ES-I3 (cell line): Measurements from ENCODE around the gene DNAJC21.
"Not testable (repeated sequence)": the region's sequence is repeated elsewhere in the genome, so short reads cannot be mapped to it uniquely, and the experiment has no call there.

Source experiments
- H3K36me3 ChIP-seq: 2 replicates; pipeline ENCODE4 v1.6.1; 2013; ENCODE audit warnings: mild to moderate bottlenecking, low read length, control low read depth, moderate library complexity; ENCODE audit not compliant: insufficient read depth
- H3K4me1 ChIP-seq: 2 replicates; pipeline ENCODE4 v1.6.1; 2013; ENCODE audit warnings: mild to moderate bottlenecking, control low read depth, low read length; ENCODE audit not compliant: insufficient read depth
- H3K9ac ChIP-seq: 2 replicates; pipeline ENCODE4 v1.6.1; 2013; ENCODE audit warnings: low read depth, mild to moderate bottlenecking, low read length, moderate library complexity
- H3K9me3 ChIP-seq: 2 replicates; pipeline ENCODE4 v1.6.1; 2013; ENCODE audit warnings: mild to moderate bottlenecking, low read length, moderate library complexity; ENCODE audit not compliant: control insufficient read depth, insufficient read depth

Gene DNAJC21

DNA sequence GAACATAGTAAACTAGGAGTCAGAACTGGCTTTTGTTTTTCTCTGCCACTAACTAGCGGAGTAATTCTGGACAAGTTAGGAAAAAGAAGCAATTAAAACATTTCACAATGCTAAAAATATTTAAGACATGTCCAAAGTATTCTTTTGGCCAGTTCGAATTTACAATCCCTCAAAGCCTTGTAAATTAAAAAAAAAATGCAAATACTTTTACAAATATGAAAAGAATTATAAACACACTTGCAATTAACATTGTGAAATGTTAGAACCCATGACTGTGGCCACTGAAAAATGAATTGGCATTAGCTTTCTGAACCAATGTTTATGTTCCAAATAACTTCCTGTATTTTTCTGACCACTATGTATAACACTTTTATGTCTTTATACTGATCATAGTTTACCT is 16.3 kb upstream of the DNAJC21 start:
- Histone ChIP-seq H3K9ac (no peak overlapping the region), H3K9me3 (no peaks in the 10 kb centered on the region), H3K36me3 (peaks cover 18% of the 10 kb centered on the region), H3K4me1 (peaks cover 7% of the 10 kb centered on the region; the same call in 1 of the 2 replicates)

DNA sequence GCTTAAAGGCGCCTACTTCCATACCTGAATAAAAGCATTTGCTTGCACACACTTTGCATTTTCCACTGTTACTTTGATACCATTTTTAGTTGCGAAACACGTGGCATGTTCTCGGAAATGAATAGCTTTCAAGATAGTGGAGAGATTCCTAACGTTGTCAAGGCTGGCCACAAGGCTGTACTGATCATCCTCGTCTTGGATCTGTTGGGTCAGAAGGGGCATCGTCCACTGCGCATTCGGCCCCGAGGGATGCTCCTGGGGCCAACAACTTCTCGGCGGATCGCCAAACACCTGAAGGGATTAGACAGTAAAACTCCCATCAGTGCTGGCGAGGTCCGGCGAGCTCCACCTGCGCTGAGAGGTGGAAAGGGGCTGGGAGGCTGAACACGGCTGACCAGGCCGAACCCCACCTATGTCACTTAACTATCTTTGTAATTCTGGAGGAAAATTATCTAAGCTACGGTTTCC is 14.7 kb upstream of the DNAJC21 start:
- Histone ChIP-seq H3K4me1 (peaks cover 7% of the 10 kb centered on the region; the same call in 1 of the 2 replicates), H3K36me3 (peaks cover 18% of the 10 kb centered on the region), H3K9me3 (no peaks in the 10 kb centered on the region), H3K9ac (peak overlapping the region; percentile 98)

DNA sequence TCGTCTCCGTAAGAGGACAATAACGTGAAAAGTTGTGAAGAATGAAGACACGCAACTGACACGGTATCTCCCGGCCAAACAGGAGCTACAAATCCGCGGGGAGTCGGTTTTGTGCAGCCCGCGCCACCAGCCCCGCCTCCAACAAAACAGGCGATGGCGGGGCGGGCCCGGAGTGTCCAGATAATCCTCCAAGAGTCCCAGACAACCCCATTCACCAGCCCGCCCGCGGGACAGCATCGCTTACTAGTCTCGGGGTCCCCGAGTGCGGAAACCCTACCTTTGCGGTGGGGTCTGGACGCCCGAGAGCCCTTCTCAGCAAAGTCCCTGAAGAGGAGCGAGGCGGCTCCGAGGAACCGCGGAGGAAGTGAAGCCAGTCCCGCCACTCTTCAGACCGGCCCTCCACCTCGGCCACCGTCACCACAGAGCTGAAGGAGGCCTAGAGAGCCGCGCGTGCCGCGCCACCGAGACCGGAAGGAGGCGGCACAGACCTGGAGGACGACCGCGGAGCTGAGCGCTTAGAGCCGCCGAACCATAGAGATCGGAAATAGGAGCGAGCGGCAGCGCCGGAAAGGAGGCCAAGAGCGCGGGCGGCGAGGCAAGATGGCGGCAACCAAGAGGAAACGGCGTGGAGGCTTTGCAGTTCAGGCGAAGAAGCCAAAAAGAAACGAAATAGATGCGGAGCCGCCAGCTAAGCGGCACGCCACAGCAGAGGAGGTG is 14.1 kb upstream of the DNAJC21 start, which contains the start of the genes BRIX1 and RAD1:
BRIX1 (plus strand) TSS at position 573 of the 717 bp plus-strand sequence; CDS start at position 601, 28 bp downstream.
RAD1 (minus strand) TSS at position 366 of the 717 bp plus-strand sequence. CDS start 612 bp downstream, outside the sequence.
- Histone ChIP-seq H3K9me3 (no peaks in the 10 kb centered on the region), H3K4me1 (peaks cover 7% of the 10 kb centered on the region; the same call in 1 of the 2 replicates), H3K9ac (peak within 1 kb of the TSS; percentile 98), H3K36me3 (peaks cover 18% of the 10 kb centered on the region)

DNA sequence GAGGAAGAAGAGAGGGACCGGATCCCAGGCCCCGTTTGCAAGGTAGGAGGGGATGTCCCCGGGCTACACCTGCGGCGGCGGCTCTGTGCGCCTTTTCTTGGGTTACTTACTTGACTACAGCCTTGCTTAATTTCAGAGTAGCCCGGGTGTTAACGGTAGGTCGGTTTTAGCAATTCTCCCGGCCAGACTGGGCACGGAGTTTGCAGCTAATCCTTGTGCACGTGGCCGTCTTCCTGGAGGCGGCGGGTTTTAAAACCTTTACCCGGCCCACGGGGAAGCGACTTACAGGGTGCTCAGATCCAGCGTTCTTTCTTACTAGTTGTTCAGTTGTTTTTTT is 13.5 kb upstream of the DNAJC21 start:
- Histone ChIP-seq H3K36me3 (peaks cover 23% of the 10 kb centered on the region), H3K9me3 (no peaks in the 10 kb centered on the region), H3K4me1 (peaks cover 7% of the 10 kb centered on the region; the same call in 1 of the 2 replicates), H3K9ac (peak overlapping the region; percentile 98)

DNA sequence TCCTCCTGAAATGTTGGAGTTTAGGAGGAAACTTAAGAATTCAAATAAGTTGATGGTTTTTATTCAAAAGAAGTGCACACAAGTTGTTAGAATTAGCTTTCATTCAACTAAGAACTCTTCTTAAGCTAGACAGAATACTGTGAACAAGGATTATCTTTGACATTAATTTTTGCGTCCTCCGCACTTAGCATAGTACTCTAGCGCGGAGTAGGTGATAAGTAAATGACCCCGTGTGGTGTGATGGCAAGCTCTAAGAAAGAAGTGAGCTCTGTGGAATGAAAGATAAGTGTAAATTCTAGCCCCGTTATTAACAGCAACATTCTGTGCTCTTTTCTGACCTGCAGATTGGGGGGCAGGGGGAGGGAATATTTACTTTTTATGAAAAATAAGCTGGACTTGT is 12.8 kb upstream of the DNAJC21 start:
- Histone ChIP-seq H3K36me3 (peaks cover 18% of the 10 kb centered on the region), H3K4me1 (peaks cover 7% of the 10 kb centered on the region; the same call in 1 of the 2 replicates), H3K9me3 (no peaks in the 10 kb centered on the region), H3K9ac (peak overlapping the region; percentile 98)

DNA sequence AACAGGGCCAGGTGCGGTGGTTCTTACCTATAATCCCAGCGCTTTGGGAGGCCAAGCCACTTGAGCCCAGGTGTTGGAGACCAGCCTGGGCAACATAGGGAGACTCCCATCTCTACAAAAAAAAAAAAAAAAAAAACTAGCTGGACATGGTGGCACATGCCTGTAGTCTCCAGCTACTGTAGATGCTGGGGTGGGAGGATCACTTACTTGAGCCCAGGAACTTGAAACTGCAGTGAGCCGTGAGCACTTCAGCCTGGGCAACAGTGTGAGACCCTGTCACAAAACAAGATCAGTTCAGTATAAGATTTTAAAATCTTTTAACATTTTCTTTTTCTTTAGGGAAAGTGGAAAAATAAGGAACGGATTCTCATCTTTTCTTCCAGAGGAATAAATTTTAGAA is 11.3 kb upstream of the DNAJC21 start:
- peaks cover 9% of the 10 kb centered on the region; the same call in 1 of the 2 replicates for H3K4me1 ChIP-seq
- H3K9ac ChIP-seq: no peak overlapping the region
- H3K9me3 ChIP-seq: no peaks in the 10 kb centered on the region
- peaks cover 10% of the 10 kb centered on the region; the same call in 1 of the 2 replicates for H3K36me3 ChIP-seq

DNA sequence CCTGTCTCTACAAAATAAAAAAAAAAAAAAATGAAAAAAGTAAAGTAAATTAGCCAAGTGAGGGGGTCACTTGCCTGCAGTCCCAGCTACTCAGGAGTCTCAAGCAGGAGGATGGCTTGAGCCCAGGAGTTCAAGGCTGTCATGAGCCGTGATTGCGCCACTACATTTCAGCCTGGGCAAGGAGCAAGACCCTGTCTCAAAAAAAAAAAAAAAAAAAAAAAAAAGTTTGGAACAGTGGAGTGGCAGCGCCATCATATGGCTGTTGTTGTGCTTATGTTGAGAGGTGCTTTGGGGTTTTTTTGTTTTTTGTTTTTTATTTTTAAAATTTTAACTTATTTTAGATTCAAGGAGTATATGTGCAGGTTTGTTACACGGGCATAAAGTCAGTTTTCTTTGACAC is 10.3 kb upstream of the DNAJC21 start:
- Histone ChIP-seq H3K36me3 (peaks cover 12% of the 10 kb centered on the region; the same call in 1 of the 2 replicates), H3K4me1 (peaks cover 11% of the 10 kb centered on the region; the same call in 1 of the 2 replicates), H3K9me3 (no peaks in the 10 kb centered on the region), H3K9ac (no peak overlapping the region)

DNA sequence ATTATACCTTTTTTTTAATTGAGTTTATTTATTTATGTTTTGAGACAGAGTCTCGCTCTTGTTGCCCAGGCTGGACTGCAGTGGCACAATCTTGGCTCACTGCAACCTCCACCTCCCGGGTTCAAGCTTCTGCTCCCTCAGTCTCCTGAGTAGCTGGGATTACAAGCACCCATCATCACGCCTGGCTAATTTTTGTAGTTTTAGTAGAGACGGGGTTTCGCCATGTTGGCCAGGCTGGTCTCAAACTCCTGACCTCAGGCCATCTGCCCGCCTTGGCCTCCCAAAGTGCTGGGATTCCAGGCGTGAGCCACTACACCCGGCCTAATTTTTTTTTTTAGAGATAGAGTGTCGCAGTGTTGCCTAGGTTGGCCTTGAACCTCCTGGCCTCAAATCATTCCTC is 6.1 kb upstream of the DNAJC21 start:
- not testable (repeated sequence) for H3K4me1 ChIP-seq, H3K9ac ChIP-seq, H3K9me3 ChIP-seq
- H3K36me3 ChIP-seq: peaks cover 16% of the 10 kb centered on the region; the same call in 1 of the 2 replicates

DNA sequence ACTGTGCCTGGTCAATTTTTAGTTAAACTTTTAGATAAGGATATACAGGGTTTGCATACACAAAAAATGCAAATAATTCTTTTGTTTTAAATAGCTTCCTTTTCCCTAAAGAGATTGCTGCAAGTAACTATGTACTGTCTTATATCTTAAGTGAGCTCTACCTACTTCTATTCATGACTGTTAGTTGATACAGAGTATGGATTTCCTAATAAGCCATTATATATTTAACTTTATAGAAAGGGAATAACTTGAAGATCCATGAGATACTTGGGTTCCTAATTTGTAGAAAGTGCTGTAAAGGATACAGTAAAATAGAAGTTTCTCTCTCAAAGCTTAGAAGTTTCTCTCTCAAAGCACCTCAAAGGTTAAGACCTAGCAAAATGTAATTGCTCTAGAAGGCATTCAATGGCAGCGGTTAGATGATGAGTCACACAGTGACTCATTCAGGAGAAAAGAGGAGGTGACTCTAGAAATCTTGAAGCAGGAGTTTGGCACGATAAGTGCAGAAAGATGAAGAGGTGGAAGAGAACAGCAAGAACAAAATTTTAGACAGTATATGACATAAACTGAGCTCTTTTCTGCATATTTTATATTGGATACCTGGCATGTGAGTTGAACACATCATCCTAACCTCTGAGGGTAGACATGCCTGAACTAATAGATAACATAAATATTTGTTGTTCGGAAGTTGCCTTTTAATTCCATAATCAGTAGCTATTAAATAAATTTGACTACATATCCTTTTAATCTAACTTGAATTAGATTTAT is 5.5 kb upstream of the DNAJC21 start:
- Histone ChIP-seq H3K9me3 (no peaks in the 10 kb centered on the region), H3K9ac (no peak overlapping the region), H3K4me1 (peaks cover 7% of the 10 kb centered on the region; the same call in 1 of the 2 replicates), H3K36me3 (peaks cover 16% of the 10 kb centered on the region; the same call in 1 of the 2 replicates)

DNA sequence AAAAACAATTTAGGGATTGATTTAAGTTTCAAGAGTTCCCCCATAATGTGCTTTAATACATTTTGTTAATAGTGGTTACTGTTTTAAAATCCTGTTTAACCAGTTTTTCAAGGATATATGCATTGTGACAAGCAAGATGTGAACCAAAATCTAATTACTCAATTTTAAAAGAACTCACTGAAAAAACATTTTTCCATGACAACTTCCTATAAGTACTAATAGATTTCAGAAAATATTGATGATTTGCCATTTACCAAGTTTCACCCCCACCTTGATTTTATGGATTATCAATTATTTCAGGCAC is 4.9 kb upstream of the DNAJC21 start:
- no peaks in the 10 kb centered on the region for H3K9me3 ChIP-seq
- H3K36me3 ChIP-seq: peaks cover 16% of the 10 kb centered on the region; the same call in 1 of the 2 replicates
- no peak overlapping the region for H3K9ac ChIP-seq
- peaks cover 7% of the 10 kb centered on the region; the same call in 1 of the 2 replicates for H3K4me1 ChIP-seq

DNA sequence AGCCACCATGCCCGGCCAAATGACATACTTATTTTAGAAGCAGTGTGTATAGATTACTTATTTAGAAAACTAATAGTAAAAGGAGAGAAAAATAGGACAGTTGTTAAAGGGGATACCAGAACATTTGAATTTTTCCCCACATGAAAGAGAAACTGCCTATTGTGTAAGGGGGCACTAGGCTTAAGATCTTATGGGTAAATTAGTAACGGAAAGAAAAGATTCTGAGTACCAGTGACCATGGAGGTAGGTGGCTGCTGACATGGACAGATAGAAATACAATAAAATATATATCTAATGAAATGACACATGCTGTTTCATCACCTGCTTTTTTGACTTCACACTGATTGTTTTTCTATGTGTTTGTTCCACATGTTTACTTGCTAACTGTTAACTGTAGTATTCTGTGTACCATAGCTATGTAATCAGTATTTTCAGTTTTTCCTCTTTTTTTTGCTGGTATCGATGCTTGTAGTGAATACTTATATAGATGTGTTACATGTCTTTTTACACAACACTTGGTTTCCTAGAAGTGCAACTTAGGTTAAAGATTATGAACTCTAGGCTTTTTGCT is 3.0 kb upstream of the DNAJC21 start:
- Histone ChIP-seq H3K9ac (no peak overlapping the region), H3K36me3 (peaks cover 10% of the 10 kb centered on the region; the same call in 1 of the 2 replicates), H3K9me3 (no peaks in the 10 kb centered on the region), H3K4me1 (peaks cover 7% of the 10 kb centered on the region; the same call in 1 of the 2 replicates)

DNA sequence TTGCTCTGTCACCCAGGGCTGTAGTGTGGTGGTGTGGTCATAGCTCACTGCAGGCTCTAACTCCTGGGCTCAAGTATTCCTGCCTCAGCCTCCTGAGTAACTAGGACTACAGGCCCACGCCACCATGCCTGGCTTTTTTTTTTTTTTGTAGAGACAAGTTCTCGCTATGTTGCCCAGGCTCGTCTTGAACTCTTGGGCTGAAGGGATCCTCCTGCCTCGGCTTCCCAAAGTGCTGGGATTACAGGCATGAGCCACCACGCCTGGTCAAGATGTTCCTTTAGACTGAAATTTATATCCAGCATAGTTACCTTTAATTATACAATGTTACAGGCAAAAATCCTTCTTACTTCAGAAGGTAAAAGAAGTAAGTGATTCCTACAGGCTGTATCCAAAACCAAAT is 1.6 kb upstream of the DNAJC21 start:
- H3K36me3 ChIP-seq: peaks cover 10% of the 10 kb centered on the region; the same call in 1 of the 2 replicates
- H3K9me3 ChIP-seq: no peaks in the 10 kb centered on the region
- H3K9ac ChIP-seq: no peak overlapping the region
- H3K4me1 ChIP-seq: peaks cover 10% of the 10 kb centered on the region; the same call in 1 of the 2 replicates

DNA sequence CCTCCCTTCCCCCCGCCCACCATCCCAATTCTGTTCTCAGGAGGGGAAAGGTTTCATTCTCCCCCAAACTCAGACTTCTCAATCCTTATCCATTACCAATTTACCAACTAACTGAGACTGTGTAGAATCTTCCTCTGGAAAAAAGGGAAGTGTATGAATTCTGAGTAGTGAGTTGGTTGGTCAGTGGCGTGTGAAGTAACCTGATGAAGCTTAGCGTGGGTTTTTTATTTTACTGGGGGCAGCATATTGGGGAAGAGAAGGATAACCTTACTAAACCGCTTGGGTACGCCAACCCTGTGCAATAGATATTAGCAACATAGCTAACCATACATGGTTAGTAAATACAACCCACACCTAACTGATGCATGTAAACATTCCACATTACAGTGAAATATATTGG is 1.1 kb upstream of the DNAJC21 start:
- Histone ChIP-seq H3K9me3 (no peaks in the 10 kb centered on the region), H3K36me3 (peaks cover 10% of the 10 kb centered on the region; the same call in 1 of the 2 replicates), H3K4me1 (peaks cover 6% of the 10 kb centered on the region; the same call in 1 of the 2 replicates), H3K9ac (no peak overlapping the region)
